ENCODE results near the gene LY9.

DNA sequence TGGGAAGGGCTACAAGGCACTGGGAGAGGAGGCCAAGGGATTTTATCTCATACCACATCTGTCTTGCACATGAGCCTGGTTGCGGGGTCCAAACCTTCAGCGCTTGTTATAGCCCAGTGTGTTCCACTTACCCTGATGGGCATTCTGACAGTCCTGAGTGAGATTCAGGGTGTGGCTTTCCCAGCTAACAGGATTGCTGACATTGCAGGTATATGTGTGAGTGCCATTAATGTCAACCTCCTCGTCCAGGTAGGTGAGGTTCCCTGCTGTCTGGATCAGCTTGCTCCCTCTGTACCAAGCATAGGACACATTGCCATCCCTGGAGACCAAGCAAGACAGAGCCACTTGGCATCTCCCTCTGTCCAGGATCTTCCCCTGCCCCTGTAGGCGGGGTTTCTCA lies 45.1 kb downstream of the LY9 start:
- TF ChIP-seq, protein P1, sequence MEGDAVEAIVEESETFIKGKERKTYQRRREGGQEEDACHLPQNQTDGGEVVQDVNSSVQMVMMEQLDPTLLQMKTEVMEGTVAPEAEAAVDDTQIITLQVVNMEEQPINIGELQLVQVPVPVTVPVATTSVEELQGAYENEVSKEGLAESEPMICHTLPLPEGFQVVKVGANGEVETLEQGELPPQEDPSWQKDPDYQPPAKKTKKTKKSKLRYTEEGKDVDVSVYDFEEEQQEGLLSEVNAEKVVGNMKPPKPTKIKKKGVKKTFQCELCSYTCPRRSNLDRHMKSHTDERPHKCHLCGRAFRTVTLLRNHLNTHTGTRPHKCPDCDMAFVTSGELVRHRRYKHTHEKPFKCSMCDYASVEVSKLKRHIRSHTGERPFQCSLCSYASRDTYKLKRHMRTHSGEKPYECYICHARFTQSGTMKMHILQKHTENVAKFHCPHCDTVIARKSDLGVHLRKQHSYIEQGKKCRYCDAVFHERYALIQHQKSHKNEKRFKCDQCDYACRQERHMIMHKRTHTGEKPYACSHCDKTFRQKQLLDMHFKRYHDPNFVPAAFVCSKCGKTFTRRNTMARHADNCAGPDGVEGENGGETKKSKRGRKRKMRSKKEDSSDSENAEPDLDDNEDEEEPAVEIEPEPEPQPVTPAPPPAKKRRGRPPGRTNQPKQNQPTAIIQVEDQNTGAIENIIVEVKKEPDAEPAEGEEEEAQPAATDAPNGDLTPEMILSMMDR (IDR thresholded peaks at IDR 0.05) = no peak
- TF ChIP-seq POLR2A (IDR thresholded peaks at IDR 0.05) (no peak), POLR2AphosphoS5 (IDR thresholded peaks at IDR 0.05) (no peak)

Data from prostate gland (tissue), 2 donors.